NCI-H1694 treated with DMSO at 0.1 percent for 48 hours (cell line): ENCODE results near the gene COBLL1.

Experiments
- DNase-seq: peaks from one replicate; lab custom pipeline; 2025; lab: John Stamatoyannopoulos, UW

The COBLL1 gene

DNA sequence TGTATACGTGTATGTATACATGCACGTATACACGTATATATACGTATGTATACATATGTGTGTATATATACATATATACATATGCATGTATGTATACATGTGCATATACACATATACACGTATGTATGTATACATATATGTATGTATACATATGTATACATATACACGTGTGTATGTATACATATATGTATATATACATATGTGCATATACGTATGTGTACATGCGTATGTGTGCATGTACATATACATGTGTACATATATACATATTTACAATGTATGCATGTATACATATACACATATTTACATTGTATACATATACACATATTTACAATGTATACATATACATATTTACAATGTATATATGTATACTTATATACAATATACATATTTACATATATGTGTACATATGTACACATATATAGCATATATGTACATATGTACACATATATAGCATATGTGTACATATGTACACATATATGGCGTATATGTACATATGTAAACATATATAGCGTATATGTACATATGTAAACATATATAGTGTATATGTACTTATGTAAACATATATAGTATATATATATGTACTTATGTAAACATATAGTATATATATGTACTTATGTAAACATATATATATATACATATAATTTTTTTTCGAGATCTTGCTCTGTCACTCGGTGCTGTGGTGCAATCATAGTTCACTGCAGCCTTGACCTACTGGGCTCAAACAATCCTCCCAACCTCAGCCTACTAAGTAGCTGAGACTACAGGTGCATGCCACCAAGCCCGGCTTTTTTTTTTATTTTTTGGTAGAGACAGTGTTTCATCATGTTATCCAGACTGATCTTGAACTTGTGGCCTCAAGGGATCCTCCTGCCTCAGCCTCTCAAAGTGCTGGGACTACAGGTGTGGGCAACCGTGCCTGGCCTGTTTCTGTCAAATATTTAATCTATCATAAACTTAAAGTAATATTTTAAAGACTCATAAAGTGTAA, 23.2 kb downstream of the COBLL1 start:
- DNase-seq: no peak

DNA sequence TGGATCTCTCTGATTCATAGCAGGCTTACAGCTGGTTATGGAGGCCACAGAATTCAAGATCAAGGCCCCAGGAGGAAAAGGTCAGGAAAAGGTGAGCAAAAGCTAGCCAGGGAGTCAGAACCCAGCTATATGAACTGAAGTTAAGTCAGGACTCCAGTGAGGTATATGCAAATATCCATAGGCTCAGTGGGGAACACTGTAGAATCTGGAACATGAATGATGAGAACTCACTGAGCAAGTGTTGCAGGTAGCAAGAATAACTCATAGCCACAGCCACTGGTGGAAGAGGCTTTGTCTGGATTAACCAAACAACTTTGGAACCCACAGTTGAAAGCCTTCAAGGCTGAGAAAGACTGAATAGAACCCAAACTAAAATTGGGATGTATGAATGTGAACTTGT, 24.7 kb downstream of the COBLL1 start:
- DNase-seq: no peak

DNA sequence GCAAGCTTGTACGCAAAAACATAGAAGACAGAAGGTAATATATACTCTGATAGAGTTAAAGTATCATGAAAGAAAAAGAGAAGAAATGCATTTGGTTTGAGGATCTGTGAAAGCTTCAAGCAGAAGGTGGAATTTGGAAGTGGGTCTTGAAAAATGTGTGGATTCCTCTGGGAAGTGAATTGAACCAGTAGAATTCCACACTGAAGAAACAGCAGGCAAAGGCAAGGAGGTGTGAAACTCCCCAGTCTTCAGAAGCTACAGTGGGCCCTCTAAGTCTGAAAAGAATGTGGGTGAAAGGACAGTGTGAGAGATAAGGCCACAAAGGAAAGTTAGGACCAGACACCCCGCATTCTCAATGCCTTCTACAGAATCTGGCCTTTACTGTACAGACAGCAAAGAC, 25.6 kb downstream of the COBLL1 start:
- DNase-seq: no peak

DNA sequence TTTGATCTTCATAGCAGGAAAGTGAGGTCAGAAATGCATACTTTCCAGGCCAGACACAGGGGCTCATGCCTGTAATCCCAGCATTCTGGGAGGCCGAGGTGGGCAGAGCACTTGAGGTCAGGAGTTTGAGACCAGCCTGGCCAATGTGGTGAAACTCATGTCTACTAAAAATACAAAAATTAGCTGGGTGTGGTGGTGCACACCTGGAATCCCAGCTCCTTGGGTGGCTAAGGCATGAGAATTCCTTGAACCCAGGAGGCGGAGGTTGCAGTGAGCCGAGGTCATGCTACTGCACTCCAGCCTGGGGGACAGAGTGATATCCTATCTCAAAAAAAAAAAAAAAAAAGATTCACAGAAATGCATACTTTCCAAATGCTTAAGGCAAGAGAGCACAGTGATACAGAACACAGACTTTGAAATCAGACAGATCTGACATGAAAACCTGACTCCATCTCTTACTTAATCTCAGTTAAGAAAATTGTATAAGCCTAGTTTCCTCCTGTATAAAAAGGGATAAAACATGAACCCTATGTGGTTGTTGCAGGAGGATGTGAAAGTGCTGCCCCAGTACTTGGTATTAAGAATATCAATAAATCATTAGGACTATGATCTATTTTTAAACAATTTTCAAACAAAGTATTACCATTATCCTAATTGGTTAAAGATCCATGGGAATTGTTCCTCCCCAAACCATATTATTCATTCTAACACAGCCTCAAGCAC, 26.4 kb downstream of the COBLL1 start:
- no peak for DNase-seq

DNA sequence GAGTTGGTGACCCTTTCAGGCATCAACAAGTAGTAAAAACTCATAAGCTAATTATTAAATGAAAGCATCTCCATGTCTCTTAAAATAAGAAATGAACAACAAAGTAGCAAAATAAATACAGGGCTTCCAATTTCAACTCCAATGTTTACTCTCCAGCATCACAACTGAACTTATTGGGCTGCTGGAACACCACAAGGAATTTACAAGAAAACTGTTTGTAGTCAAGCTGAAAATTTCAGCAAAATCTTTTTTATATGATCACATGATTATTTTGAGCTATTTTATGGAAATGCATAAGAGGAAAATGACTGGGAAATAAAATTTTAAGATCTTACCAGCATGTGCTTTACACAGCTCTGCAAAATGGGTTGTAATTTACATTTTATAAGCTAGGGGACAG, 28.1 kb downstream of the COBLL1 start:
- no peak for DNase-seq

DNA sequence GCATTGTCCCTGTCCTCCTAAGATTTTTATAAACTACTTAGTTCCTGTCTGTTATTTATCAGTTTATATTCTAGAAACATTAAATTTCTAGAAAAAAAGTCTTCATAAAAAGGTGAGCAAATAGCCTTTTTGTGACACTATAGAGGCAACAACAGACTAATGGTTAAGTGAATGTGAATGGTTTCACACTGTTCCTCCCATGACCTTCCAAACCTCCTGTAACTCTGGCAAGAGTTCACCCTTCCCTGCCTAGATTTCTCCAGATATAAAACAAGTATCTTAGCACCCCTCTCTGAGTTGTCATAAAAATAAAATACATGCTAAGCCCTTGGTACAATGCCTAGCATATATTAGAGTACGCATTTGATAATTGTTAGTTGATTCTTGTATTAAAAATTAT, 29.2 kb downstream of the COBLL1 start:
- no peak for DNase-seq

DNA sequence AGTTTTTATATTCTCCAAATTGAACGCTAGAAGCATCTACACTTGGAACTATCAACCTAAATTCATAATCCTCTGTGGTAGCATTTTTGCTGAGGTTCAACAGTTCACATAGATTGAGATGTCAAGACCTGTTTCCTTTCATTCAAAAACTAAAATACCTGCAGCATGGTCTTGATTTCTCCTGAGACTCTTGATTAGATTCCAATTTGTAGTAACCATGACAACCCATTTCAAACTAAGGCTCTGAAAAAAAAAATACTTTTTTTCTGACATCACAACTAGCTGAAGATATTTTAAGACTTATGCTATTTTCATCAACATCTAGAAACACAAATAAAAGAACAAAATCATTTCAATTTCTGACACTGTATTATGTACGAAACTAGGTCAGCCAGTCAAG, 29.8 kb downstream of the COBLL1 start:
- DNase-seq: no peak

DNA sequence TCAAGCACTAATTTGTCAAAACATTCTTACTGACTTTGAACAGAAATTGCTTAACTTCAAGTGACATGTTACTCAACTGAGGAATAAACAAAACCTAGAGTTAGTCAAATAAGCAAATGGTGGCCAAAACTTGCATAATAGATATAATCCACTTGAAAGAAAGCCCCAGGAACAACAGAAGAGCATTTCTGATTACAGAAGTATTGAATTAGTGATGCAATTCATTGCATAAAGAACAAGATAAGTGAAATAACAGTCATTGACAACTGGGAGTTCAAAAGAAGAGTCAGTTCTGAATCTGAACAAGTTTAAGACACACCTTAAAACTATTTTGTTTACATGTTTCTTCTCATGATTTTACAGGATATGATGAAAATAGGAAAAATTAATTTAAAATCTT, 30.8 kb downstream of the COBLL1 start:
- no peak for DNase-seq

DNA sequence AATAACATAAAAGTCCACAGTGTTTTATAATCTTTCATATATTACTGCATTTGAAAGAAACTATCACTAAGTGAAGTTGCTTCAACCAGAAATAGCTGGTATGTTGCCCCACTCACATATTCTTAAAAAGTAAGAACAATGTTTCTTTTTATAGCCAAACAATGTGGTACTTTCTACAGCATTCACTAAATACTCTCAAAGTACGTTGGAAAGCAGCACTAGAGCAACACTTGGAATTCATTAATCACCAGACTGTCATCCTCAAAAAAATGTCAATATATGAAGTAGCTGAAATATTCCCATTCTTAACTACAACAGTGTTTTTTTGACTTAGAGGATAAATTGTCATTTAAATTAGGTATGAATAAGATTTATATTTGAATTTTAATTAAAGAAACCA, 32.8 kb downstream of the COBLL1 start:
- DNase-seq: no peak

DNA sequence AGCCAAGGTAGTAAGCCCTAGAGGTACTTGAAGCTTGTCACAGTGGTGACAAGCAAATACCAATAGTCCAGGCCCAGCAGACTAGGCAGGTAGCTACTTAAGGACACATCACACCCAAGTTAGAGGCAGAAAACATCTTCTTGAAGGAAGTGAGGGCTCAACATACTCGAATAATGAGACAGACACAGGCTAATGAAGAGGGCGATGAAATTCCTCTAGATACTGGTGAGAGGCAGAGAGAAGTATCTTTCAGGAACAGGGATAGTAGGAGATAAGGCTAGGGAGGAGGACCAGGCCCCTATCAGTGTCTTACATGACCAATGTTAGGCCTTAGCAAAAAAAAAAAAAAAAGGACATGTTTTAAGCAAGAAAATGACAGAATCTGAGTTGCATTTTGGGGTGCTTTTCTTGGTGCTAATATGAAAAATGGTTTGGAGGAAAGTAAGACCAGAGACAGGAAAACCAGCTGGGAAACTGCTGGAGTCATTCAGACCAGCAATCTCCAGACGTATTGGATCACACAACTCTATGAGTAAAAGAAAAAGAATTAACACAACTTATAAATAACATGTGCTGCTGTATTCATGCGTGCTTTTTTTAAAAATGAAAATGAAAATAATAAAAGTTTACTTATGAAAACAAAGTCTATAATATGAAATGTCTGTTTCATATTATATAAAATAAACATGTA, 37.7 kb downstream of the COBLL1 start:
- no peak for DNase-seq

DNA sequence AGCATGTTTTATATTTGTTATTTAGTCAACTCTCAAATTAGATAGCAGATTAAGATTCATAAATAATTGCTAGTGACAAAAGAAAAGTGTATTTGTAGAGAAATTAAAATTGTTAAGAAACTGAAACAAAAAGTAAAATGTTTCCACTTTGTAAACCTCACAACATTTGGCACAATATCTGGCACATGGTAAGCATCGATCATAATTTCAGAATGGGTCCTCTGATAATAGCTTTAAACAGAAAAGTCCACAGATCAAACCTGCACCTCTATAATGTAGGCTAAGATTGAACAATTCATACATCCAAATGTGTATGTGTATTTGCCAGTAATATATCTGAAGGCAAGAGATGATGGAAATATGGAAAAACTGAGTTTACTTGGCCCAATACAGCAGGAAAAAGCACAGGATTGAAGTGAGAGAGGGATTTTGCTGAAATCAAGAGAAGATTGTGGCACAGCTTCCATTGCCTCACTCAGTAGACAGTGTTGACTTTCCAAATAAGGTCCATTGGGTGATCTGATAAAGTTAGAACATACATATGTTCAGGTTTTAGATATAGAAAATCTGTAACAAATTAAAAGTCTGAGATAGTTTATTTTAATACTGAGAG, 39.4 kb downstream of the COBLL1 start:
- no peak for DNase-seq

DNA sequence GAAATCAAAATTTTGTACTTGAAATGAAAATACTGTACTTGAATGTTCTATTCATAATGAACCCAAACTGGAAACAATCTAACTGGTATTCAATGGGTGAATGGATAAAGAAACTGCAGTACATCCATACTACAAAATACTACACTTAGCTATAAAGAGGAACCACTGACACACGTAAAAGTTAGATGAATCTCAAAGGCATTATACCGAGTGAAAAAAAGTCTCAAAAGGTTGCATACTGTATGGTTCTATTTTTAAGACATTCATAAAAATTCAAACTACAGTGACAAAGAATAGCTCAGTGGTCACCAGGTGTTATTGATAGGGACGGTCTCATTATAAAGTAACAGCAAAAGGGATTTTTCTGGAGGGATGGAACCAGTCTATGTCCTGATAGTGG, 41.1 kb downstream of the COBLL1 start:
- DNase-seq: no peak

DNA sequence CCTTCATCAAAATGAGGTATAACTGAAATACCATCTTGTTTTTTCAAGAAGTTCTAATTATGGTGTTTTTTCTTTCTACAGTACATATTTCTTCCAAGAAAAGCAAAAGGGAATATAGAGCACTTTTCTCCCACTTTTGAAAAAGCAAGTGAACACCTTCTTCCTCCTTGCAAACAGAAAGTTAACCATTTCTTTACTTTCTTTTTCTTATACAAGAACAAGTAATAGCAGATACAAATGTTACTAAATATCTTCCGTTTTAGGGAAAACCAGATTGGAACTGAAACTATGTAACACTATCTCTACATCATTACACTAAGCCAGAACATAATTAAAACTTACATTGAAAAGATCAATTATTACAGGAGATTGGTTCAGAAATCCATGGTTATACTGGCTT, 44.0 kb downstream of the COBLL1 start:
- no peak for DNase-seq

DNA sequence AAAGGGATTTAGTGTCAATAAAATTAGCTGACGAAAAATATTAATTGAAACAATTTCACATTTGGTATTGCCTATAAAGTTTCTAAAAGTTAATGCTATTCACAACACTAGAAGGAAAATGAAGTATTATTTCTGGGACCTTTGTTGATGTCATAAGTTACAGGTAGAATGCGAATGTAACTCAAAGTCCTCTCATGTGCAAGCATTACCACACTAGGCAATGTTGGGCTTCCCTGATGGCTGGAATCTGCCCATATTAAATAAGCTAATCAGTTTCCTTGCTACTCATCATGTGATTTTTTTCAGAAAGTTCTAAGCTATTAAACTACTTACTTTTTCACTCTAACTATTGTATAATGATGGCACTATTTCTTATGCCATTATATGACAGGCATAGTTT, 44.6 kb downstream of the COBLL1 start:
- DNase-seq: no peak

DNA sequence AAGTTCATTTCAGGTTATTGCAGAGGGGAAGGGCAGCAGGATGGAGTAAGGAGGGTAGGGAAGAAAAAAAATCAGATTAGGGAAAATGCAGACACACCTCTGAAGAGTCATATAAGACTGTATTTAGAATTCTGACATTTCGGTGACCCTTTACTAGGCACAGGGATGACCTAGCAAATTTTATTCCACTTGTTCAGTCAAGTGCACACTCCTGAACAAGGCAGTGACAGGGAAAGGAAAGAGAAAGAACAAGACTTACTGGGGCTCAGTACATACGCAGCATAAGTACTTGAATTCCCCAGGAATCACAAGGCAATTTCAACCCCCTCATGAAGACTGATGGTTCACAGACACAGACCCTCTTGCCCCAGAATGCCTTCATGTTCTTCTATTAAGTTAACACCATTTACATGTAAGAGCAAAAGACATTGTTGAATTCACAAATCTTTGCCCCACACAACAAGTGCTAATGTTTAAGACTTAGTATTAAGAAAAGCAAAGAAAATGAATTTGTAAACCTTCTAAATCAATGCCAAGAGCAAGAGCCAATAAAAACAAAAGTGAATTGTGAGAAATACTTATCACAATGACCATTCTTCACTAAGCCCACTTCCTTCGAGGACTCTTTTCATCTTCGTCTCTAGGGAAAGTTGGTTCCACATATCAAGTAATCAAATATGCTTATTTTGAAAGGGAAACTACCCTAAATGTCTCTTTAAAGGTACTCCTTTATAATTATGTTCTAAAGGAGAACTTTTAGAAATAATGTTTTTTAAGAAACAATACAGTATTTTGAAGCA, 47.0 kb downstream of the COBLL1 start:
- no peak for DNase-seq

DNA sequence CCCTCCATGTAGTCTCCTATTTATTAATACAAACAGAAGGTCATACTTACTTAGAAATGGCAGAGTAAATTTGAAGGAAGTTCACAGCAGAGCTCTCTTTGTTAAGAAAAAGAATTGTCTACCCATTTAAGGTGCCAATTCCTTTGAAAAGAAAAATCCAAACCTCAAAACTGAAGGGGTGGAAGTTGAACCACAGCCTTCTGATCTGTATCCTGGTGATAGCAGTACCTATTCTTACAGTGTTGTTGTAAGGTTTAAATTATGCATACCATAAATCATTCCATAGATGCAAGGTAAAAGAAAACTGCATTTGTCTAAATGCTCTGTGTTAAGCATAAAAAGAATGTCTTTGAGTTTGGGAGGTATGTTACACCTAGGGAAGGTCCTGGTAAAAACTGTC, 47.6 kb downstream of the COBLL1 start:
- no peak for DNase-seq

DNA sequence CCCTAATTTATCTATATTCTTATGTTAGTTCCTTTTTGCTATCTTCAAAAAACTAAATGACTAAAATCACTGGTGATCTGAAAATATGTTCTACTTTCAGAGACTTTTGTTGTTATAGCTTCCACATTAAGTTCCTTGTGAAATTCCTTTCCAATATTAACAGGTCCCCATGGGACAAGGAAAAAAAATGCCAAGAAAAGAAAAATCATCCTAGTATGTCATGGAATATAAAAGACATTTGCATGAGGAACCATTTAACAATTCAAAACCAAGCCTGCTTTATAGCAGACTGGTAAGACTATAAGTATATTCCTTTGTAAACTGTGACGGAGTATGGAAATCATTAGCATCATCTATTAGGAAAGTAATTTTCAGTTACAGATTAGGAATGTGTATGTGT, 48.1 kb downstream of the COBLL1 start:
- no peak for DNase-seq

DNA sequence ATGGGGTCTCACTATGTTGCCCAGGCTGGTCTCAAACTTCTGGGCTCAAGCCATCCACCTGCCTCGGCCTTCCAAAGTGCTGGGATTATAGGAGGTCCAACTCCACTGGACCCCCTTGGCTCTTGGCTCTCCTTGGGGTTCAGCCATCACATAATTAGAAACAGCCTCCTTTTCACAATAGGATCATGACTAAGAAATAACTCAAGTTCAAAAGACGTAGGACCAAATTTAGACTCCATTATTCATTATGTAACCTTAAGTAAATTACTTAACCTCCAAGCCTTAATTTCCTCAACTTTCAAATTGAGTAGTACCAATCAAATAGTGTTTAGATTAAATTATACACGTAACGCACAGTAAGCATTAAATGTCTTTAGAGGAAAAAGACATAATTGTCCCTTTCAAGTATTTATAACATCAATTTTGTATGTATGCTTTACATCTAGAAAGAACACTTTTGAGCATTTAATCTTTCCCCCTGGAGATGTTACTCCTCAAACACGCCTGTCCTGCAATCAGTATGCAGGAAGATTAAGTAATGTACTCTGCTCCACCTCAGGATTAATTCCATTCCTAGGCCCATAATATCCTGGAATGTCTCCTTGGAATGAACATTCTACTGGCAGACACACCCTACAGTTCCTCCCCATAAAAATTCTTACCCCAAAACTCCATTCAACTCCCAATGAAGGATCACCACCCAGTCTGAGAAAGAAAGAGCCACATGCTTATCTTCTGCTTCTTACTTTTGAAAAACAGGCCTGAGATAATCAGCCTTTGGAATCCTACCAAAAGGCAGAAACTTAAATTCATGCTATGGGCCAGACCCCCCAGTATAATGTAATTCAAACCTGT, 49.1 kb downstream of the COBLL1 start:
- no peak for DNase-seq

DNA sequence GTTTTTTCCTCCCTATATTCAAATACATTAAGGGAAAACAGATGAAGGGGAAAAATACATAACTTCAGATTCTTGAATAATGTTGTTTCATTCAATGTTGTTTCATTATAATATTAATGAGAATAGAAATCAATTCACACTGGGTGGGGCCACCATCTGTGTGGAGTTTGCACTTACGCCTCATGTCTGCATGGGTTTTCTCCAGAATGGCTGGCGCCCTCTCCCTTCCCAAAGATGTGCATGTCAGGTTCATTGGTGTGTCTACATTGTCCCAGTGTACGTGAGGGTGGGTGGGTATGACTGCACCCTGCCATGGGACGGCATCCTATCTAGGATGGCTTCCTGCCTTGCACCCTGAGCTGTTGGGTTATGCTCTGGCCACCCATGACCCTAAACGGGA, 51.7 kb downstream of the COBLL1 start:
- DNase-seq: no peak

DNA sequence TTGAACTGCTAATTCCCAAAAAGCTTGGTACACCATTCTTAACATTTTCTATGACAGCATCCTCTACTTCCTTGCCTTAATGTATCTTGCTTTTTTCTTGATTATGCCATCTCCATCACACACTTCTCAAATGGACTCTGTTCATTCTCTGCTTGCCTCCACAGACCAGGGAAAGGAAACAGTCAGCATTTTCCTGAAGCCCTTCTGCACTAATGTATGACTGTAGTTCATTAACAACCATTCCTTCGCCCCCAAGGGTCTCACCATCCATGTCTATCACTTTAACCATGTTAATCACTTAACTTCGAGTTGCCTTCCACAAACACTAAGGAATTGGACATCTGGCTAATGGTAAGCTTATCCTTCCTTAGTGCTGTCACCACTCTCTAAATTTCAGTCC, 54.8 kb downstream of the COBLL1 start:
- DNase-seq: no peak

DNA sequence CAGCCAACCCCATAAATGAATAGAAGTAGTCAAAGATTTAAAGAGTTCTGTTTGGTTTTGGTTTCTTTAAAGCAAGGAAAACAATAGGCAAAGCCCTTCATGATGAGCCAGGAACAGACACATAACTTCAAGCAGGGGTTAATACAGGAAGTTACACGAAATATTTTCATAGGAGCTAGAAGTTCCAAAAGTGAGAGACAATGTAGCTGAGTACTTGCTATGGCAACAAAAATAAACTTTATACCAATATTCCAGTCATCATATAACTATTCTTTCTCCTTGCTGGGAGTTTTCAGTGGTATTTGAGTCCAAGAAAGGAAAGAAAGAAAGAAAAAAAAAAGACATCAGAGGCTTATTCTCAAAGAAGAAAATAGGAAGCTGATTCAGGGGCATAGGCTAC, 56.2 kb downstream of the COBLL1 start:
- DNase-seq: no peak
